Duodenal mucosa (tissue), 2 donors: Measurements from ENCODE around the gene CFAP74.
"Not testable (repeated sequence)": the region's sequence is repeated elsewhere in the genome, so short reads cannot be mapped to it uniquely, and the experiment has no call there.

ENCODE experiments used
- H3K27ac ChIP-seq: one replicate; pipeline ENCODE4 v1.7.0; 2013; ENCODE audit warnings: low read depth, low read length
- H3K27me3 ChIP-seq, 2 donors: one replicate each; pipeline ENCODE4 v1.7.0; 2013; ENCODE audit warnings: low read length in 2 of 2, control low read depth in 1 of 2; ENCODE audit not compliant: insufficient read depth in 2 of 2, control insufficient read depth in 1 of 2
- H3K36me3 ChIP-seq, 2 donors: one replicate each; pipeline ENCODE4 v1.7.0; 2013; ENCODE audit warnings: low read length in 2 of 2, control low read depth in 1 of 2; ENCODE audit not compliant: insufficient read depth in 2 of 2, control insufficient read depth in 1 of 2
- H3K4me1 ChIP-seq, 2 donors: one replicate each; pipeline ENCODE4 v1.7.0; 2013; ENCODE audit warnings: low read length in 2 of 2, control low read depth in 1 of 2; ENCODE audit not compliant: insufficient read depth in 2 of 2, control insufficient read depth in 1 of 2
- H3K4me3 ChIP-seq, 2 donors: one replicate each; pipeline ENCODE4 v1.7.0; 2013; ENCODE audit warnings: low read length in 2 of 2, low read depth in 1 of 2
- H3K9ac ChIP-seq, 2 donors: one replicate each; pipeline ENCODE4 v1.7.0; 2013; ENCODE audit warnings: low read length in 2 of 2, low read depth in 1 of 2
- H3K9me3 ChIP-seq, 2 donors: one replicate each; pipeline ENCODE4 v1.7.0; 2013; ENCODE audit warnings: low read length in 2 of 2, control low read depth in 1 of 2; ENCODE audit not compliant: control insufficient read depth in 1 of 2

The CFAP74 gene

GRCh38 chr1:1987142-1987510 is 16.5 kb downstream of the CFAP74 start:
- Histone ChIP-seq H3K36me3 (no peaks in the 10 kb centered on the region), H3K9me3 (no peaks in the 10 kb centered on the region), H3K4me1 (no peaks in the 10 kb centered on the region), H3K9ac (no peak overlapping the region), H3K27ac (no peak overlapping the region), H3K4me3 (no peak overlapping the region), H3K27me3 (peaks cover 0 to 5% of the 10 kb centered on the region in 2 donors)

DNA sequence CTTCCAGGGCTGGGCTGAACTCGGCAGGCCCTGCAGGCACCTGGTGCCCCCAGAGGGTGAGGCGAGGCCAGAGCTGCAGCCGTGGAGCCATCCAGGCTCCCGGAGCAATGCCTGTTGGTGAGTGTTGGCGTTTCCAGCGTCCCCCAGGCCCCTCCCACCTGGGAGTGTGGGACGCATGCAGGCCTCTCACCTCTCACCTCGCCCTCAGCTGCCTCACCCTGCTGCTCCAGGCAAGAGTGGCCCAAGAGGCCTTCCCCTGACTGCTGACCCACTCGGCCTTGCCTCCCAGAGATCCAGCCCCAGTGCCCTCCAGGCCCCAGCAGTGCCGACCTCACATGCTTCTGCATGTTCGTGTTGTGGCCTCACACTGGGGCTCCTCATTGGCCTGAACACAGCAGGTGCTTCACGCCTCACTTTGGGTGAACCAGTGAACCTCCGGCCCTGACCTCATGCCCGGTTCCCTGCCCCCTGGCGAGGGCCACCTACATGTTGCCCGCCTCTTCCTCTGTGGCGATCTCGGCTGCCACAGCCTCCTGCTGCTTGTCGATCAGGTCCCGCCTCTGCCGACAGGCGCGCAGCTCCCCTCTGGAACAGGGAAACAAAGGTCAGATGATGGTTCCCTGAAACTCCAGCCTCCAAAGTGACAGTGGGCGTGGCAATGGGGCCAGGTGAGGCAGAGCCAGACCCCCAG is 17.0 kb downstream of the CFAP74 start:
- no peaks in the 10 kb centered on the region for H3K4me1 ChIP-seq
- H3K36me3 ChIP-seq = no peaks in the 10 kb centered on the region
- H3K9ac ChIP-seq = no peak overlapping the region
- H3K4me3 ChIP-seq = no peak overlapping the region
- H3K27ac ChIP-seq = no peak overlapping the region
- H3K27me3 ChIP-seq = peaks cover 0 to 5% of the 10 kb centered on the region in 2 donors
- H3K9me3 ChIP-seq = no peaks in the 10 kb centered on the region

DNA sequence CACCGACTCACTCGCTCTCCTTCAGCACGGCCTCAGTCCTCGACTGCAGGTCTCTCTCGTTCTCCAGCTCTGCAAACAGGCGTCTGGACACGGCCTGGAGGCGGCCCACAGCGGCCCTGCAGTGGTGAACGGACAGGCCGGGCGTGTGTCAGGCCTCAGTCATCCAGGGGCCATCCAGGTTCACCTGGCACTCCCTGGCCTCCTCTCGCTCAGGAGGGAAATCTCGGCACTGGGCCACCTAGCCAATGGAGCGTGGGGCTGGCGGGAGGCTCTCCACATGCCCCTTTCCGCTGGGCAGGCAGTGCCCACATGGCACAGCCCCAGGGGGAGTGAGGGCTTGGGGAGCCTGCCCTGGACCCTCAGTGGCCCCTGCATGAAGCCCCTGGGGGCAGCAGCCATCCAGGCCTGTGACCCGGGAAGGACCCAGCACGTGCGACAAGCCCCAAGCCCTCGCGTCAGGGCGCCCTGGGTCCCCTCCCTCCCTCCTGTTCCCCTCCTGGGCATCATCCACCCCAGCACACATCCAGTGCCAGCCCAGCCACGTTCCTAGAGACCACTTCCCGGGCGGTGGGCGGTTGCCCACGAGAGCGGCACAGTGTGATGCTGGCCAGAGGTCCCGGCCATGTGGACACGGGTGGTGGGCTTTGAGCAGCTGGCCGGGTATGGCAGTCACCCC is 18.1 kb downstream of the CFAP74 start:
- Histone ChIP-seq H3K4me3 (no peak overlapping the region), H3K27me3 (peaks cover 0 to 5% of the 10 kb centered on the region in 2 donors), H3K4me1 (no peaks in the 10 kb centered on the region), H3K27ac (no peak overlapping the region), H3K9me3 (no peaks in the 10 kb centered on the region), H3K36me3 (no peaks in the 10 kb centered on the region), H3K9ac (no peak overlapping the region)

DNA sequence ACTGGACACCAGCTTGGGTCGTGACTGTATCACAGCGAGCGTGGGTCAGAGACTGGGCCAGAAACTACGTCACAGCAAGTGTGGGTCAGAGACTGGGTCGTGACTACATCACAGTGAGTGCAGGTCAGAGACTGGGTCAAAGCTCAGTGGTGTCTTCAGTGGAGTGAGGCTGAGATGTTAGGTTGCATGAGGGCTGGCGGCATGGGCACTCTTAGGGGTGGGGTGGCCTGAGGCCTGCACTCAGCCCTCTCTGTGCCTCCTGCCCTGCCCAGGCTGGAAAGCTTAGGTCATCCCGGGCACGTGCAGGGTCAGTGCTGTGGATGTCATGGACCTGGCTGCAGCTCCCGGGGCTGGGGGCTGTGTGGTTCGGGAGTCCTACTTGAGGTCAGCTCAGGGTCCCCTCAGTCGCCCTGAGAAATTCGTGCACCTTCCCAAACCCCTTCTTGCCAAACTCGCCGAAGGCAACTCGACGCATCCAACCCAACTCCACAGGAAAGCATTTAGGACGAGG is 19.0 kb downstream of the CFAP74 start:
- Histone ChIP-seq H3K4me1 (no peaks in the 10 kb centered on the region), H3K4me3 (no peak overlapping the region), H3K9ac (no peak overlapping the region), H3K27me3 (peaks cover 0 to 5% of the 10 kb centered on the region in 2 donors), H3K36me3 (no peaks in the 10 kb centered on the region), H3K9me3 (peaks cover 1 to 2% of the 10 kb centered on the region in 2 donors), H3K27ac (no peak overlapping the region)

GRCh38 chr1:1982379-1983232 is 21.0 kb downstream of the CFAP74 start:
- no peak overlapping the region for H3K4me3 ChIP-seq

DNA sequence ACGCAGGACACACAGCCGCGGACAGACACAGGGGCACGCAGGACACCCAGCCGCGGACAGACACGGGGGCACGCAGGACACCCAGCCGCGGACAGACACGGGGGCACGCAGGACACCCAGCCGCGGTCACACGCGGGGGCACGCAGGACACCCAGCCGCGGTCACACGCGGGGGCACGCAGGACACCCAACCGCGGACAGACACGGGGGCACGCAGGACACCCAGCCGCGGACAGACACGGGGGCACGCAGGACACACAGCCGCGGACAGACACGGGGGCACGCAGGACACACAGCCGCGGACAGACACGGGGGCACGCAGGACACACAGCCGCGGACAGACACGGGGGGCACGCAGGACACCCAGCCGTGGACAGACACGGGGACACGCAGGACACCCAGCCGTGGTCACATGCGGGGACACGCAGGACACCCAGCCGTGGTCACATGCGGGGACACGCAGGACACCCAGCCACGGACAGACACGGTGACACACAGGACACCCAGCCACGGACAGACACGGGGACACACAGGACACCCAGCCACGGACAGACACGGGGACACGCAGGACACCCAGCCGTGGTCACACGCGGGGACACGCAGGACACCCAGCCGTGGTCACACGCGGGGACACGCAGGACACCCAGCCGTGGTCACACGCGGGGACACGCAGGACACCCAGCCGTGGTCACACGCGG is 21.8 kb downstream of the CFAP74 start:
- H3K36me3 ChIP-seq, H3K4me3 ChIP-seq, H3K4me1 ChIP-seq, H3K27me3 ChIP-seq, H3K27ac ChIP-seq, H3K9me3 ChIP-seq, H3K9ac ChIP-seq: not testable (repeated sequence)

More at GRCh38 chr1:1982379-1983232, 21.0 kb downstream of the CFAP74 start:
- Histone ChIP-seq H3K4me1 (no peaks in the 10 kb centered on the region), H3K9ac (no peak overlapping the region), H3K36me3 (no peaks in the 10 kb centered on the region), H3K9me3 (peaks cover 7 to 8% of the 10 kb centered on the region in 2 donors), H3K27me3 (no peaks in the 10 kb centered on the region), H3K27ac (no peak overlapping the region)

DNA sequence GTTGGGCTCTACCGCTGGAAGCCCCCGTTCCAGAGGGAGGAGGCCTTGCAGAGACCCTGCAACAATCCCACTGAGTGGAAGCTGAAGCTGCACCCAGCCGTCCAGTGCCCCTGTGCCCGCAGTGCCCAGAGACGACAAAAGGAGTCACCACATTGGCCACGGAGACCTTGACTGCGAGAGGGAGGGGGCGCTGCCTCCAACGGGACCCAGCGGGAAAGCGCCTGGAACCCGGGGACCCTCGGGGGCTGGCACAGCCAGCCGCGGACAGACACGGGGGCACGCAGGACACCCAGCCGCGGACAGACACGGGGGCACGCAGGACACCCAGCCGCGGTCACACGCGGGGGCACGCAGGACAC is 22.5 kb downstream of the CFAP74 start:
- Histone ChIP-seq H3K4me1 (no peaks in the 10 kb centered on the region), H3K27me3 (no peaks in the 10 kb centered on the region), H3K27ac (no peak overlapping the region), H3K36me3 (no peaks in the 10 kb centered on the region), H3K9me3 (peaks cover 7 to 8% of the 10 kb centered on the region in 2 donors), H3K9ac (no peak overlapping the region), H3K4me3 (no peak overlapping the region)

DNA sequence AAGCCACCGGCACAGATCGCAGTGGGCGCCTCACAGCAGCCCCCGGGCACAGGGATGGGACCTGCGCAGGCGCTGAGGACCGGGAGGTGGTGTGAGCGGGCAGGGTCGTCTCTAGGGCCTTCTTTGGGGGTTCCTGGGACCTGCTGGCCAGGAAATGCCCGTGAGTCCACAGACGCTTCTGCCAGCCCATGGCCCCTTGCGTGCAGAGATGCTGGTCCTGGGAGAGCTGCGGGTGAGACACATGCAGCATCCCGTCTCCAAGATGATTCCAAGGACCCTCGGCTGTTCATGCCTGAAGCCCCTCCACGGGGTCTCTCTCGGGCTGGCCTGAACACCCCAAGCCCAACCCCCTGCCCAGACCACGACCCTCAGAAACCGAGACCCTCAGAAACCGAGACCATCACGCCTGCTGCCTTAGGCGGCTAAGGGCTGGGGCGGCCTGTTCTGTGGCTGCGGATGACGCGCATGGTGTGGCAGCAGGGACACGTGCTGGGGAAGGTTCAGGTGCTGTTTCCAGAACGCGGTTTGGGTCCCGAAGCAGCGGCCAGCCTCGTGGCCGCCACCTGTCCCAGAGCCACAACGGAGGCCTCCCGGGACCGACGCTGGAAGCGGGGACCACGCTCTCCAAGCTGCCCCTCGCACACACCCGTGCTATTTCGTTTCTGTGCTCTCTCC is 23.0 kb downstream of the CFAP74 start:
- H3K9ac ChIP-seq = no peak overlapping the region

DNA sequence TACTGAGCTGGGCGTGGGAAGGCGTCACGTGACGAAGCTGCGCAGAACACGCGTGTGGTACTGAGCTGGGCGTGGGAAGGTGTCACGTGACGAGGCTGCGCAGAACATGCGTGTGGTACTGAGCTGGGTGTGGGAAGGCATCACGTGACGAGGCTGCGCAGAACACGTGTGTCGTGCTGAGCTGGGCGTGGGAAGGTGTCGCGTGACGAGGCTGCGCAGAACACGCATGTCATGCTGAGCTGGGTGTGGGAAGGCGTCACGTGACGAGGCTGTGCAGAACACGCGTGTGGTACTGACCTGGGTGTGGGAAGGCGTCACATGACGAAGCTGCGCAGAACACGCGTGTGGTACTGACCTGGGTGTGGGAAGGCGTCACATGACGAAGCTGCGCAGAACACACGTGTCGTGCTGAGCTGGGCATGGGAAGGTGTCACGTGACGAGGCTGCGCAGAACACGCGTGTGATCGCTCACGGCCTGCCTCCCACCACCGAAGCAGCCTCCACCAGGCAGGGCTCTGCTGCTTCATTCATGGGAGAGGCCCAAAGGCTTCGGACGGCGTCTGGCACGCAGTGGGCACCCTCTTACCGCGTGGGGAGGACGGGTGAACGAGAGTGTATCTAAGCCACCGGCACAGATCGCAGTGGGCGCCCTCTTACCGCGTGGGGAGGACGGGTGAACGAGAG is 24.0 kb downstream of the CFAP74 start:
- H3K9ac ChIP-seq = no peak overlapping the region
- no peak overlapping the region for H3K4me3 ChIP-seq

More for the DNA sequence above, 23.0 kb downstream of the CFAP74 start:
- no peaks in the 10 kb centered on the region for H3K36me3 ChIP-seq
- H3K27me3 ChIP-seq = no peaks in the 10 kb centered on the region
- H3K27ac ChIP-seq = no peak overlapping the region
- H3K9me3 ChIP-seq = peaks cover 7 to 8% of the 10 kb centered on the region in 2 donors
- H3K4me3 ChIP-seq = no peak overlapping the region
- no peaks in the 10 kb centered on the region for H3K4me1 ChIP-seq

More for the DNA sequence above, 24.0 kb downstream of the CFAP74 start:
- H3K36me3 ChIP-seq = no peaks in the 10 kb centered on the region
- no peaks in the 10 kb centered on the region for H3K27me3 ChIP-seq
- H3K9me3 ChIP-seq = peaks cover 7 to 8% of the 10 kb centered on the region in 2 donors
- H3K4me1 ChIP-seq = no peaks in the 10 kb centered on the region
- no peak overlapping the region for H3K27ac ChIP-seq
